NCI-H1048 (cell line): Measurements from ENCODE around the gene PLCB3.
"Not testable (repeated sequence)": the region's sequence is repeated elsewhere in the genome, so short reads cannot be mapped to it uniquely, and the experiment has no call there.

Experiments
- DNase-seq: peaks from one replicate; lab custom pipeline; 2025; lab: John Stamatoyannopoulos, UW

Gene PLCB3

GRCh38 chr11:64304316-64305072, 53.2 kb downstream of the PLCB3 start:
- peak; percentile 84 for DNase-seq

GRCh38 chr11:64305075-64305690, 53.9 kb downstream of the PLCB3 start, which contains the start of gene ESRRA:
ESRRA (plus strand) TSS chr11:64305524; CDS start chr11:64307180, 1,656 bp downstream.
- DNase-seq = peak; percentile 99

- no peak for DNase-seq
Observed at GRCh38 chr11:64305691-64306562, 54.6 kb downstream of the PLCB3 start.

DNA sequence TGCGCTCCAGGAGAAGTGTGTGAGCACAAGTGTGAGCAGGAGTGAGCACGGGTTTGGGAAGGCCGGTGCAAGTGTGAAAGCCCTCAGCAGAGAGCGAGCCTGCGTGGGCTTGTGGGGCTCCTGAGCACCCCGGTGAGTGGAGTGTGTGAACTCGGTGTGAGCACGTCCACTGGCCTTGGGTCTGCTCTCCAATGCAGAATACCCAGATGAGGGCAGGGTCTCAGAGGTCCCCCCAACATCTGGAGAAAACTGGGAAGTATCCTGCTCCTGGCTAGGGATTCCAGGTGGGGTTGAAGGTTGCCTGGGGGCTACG, 55.2 kb downstream of the PLCB3 start:
- no peak for DNase-seq

DNA sequence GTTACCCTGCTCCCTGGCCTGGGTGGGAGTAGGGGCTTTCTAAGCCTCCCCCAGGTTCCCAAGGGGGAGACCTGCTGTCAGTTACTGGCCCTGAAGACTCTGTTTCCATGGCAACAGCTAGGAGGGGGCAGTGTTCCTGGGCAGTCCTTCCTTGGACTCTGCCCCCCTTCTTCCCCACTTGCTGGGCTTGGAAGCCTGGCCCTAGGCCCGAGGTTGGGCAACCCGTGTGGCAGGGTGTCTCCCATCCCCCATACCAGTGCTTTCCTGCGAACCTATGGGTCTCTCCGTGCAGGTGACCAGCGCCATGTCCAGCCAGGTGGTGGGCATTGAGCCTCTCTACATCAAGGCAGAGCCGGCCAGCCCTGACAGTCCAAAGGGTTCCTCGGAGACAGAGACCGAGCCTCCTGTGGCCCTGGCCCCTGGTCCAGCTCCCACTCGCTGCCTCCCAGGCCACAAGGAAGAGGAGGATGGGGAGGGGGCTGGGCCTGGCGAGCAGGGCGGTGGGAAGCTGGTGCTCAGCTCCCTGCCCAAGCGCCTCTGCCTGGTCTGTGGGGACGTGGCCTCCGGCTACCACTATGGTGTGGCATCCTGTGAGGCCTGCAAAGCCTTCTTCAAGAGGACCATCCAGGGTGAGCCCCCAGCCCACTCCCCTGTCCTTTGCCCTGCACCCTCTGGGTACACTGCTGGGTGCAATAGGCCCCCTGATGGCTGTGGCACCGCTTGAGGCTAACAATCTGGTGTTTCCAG, 55.7 kb downstream of the PLCB3 start:
- DNase-seq = no peak

DNA sequence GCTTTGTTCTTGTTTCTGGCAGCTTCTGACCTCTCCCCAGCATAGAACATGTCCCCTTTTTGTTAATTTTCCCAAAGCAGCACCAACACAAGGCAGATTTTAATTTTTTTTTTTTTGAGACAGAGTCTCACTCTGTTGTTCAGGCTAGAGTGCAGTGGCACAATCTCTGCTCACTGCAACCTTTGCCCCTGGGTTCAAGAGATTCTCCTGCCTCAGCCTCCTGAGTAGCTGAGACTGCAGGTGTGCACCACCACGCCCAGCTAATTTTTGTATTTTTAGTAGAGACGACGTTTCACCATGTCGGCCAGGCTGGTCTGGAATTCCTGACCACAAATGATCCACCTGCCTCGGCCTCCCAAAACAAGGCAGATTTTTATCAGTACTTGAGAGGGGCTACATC, 56.5 kb downstream of the PLCB3 start:
- not testable (repeated sequence) for DNase-seq

DNA sequence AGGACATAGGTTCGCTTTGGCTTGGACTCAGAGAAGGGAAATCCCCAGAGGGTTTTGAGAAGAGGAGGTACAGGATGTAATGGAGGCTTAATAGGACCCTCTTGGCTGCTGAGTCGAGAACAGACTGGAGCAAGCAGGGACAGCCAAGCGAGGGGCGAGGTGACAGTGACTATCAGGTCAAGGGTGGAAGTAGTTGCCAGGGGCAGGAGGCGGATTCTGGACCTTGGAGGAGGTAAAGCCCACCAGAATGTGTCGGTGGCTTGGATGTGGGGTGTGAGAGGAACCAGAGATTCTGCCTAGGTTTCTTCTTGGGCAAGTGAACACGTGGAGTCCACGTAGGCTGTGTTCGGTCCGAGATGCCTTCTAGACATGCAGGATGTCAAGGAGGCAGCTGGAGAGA, 61.6 kb downstream of the PLCB3 start:
- no peak for DNase-seq

DNA sequence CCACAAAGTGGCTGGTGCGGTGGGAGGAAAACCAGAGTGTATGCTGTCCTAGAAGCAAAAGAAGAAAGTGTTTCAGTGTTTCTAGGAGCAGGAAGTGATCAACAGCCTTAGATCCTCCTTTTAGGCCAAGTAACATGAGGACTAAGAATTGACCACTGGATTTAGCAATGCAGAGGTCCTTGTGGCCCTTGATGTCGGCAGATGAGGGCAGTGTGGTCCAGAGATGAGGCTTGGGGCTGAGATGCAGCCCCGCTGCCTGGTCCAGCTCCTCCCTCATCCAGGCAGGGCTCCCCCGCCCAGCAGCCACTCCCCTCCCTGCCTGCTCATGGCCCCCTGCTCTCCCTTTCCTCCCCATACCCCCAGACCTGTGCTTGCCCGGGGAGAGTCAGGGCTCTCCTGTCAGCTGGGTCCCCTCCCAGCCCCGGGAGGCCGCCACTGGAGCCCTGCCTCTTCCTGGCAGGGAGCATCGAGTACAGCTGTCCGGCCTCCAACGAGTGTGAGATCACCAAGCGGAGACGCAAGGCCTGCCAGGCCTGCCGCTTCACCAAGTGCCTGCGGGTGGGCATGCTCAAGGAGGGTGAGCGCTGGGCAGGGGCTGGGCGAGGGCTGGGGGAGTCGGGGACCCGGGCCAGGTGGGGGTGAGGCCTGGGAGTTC, 62.3 kb downstream of the PLCB3 start:
- DNase-seq = no peak

DNA sequence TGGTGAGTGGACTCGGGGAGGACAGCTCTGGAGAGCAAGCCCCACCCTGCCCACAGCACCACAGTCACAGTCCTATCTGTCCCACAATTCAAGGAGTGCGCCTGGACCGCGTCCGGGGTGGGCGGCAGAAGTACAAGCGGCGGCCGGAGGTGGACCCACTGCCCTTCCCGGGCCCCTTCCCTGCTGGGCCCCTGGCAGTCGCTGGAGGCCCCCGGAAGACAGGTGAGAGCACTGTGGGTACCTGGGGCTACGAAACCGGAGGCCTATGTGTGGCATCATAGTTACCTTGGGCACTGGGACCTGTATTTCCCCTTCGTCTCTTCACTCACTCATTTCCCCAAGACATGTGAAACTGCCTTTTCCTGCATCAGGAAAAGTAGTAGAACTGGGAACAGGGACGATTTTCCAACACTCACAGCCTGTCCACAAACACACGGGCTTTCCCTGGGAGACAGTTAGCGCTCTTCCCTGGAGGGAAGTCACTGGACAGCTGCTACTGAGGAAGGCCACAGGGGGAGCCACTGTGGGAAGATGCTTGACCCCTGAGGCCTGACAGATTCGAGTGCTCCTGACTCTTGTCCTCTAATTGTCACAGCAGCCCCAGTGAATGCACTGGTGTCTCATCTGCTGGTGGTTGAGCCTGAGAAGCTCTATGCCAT, 62.9 kb downstream of the PLCB3 start:
- no peak for DNase-seq

GRCh38 chr11:64314805-64315561, 63.7 kb downstream of the PLCB3 start:
- no peak for DNase-seq

DNA sequence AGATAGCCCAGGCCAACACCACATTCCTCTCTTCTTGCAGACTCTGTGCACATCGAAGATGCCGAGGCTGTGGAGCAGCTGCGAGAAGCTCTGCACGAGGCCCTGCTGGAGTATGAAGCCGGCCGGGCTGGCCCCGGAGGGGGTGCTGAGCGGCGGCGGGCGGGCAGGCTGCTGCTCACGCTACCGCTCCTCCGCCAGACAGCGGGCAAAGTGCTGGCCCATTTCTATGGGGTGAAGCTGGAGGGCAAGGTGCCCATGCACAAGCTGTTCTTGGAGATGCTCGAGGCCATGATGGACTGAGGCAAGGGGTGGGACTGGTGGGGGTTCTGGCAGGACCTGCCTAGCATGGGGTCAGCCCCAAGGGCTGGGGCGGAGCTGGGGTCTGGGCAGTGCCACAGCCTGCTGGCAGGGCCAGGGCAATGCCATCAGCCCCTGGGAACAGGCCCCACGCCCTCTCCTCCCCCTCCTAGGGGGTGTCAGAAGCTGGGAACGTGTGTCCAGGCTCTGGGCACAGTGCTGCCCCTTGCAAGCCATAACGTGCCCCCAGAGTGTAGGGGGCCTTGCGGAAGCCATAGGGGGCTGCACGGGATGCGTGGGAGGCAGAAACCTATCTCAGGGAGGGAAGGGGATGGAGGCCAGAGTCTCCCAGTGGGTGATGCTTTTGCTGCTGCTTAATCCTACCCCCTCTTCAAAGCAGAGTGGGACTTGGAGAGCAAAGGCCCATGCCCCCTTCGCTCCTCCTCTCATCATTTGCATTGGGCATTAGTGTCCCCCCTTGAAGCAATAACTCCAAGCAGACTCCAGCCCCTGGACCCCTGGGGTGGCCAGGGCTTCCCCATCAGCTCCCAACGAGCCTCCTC, 64.6 kb downstream of the PLCB3 start:
- DNase-seq = not testable (repeated sequence)

GRCh38 chr11:64316672-64317324, 65.5 kb downstream of the PLCB3 start:
- no peak for DNase-seq

DNA sequence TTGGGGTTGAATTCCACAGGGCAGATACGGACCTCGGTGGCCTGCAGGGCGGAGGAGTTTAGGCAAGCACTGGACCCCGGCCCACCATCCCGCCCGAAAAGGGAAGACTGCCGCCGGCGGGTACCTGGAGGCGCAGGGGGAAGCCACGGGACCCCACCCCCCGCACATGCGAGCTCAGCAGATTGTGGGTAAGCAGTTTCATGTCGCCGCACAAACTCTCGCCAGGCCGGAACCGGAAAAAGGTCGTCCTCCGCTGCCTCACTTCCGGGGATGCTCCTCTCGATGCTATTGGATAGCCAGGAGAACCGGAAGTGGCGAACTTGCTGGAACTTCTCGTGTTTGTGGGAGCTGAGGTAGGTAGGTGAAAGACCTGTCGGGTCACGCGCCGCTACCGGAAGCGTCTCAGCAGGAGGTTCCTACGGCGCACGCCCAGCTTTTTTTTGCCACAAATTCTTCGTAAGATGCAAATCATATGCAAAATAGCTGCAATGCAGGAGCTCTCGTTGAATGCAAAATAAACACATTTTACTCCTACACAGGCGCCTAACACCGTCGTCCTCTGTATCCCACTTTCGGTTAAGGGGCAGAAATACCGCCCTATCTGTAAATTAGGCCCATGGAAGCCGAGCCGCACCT, 66.1 kb downstream of the PLCB3 start, which contains the start of gene TRMT112:
TRMT112 (minus strand) TSS at position 235 of the 636 bp plus-strand sequence; CDS start at position 202, 33 bp downstream.
- DNase-seq = peak; percentile 97

DNA sequence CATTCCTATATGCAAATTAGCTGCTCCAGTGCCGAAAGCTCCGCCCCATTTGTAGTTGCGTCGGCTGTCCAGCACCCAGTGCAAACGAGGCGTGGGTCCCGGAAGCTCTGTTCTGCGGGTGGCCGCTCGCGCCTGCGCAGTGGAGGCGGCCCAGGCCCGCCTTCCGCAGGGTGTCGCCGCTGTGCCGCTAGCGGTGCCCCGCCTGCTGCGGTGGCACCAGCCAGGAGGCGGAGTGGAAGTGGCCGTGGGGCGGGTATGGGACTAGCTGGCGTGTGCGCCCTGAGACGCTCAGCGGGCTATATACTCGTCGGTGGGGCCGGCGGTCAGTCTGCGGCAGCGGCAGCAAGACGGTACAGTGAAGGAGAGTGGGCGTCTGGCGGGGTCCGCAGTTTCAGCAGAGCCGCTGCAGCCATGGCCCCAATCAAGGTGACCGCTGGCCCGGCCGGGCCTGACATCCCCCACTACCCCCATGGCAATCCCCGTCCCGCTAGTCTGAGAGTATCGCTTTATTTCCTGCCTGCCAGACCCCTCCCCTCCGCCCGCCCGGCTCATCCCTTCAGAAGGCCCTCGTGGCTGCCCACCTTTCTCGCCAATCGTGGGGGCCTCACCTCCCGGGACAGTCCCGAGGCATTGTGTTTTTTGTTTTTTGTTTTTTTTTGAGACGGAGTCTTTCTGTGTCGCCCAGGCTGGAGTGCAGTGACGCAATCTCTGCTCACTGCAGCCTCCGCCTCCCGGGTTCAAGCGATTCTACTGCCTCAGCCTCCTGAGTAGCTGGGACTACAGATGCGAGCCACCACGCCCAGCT, 66.8 kb downstream of the PLCB3 start, which contains the start of gene PRDX5:
PRDX5 (plus strand) TSS at position 161 of the 805 bp plus-strand sequence; CDS start at position 256, 95 bp downstream.
- peak; percentile 87 for DNase-seq
